Chondrocyte (in vitro differentiated cells): ENCODE measurements around the gene DPYSL5. TPM values are rescaled to one million over a fixed set of nuclear protein-coding genes. Genes with fewer than 3 reads are reported as not detected.

Experiments
- DNase-seq: peaks from one replicate; pipeline ENCODE4 v3.0.0; 2021; ENCODE audit warnings: mixed read lengths, low spot score
- H3K27ac Mint-ChIP-seq: one replicate; pipeline ENCODE4 v1.8.0; 2021; ENCODE audit warnings: mild to moderate bottlenecking, moderate library complexity, mixed read lengths; ENCODE audit not compliant: unreplicated experiment
- H3K27me3 Mint-ChIP-seq: 2 replicates; pipeline ENCODE4 v1.8.0; 2021; ENCODE audit warnings: low read depth, mixed read lengths
- H3K36me3 Mint-ChIP-seq: 2 replicates; pipeline ENCODE4 v1.8.0; 2021; ENCODE audit warnings: low read depth, mixed read lengths
- H3K4me1 Mint-ChIP-seq: 2 replicates; pipeline ENCODE4 v1.8.0; 2021; ENCODE audit warnings: low read depth, mild to moderate bottlenecking, mixed read lengths
- H3K4me3 Mint-ChIP-seq: one replicate; pipeline ENCODE4 v1.8.0; 2021; ENCODE audit warnings: mild to moderate bottlenecking, moderate library complexity, mixed read lengths; ENCODE audit not compliant: unreplicated experiment
- H3K9me3 Mint-ChIP-seq: 2 replicates; pipeline ENCODE4 v1.8.0; 2021; ENCODE audit warnings: low read depth, mixed read lengths
- total RNA-seq: library from RNA; stranded (reverse); gene quantifications from 3 replicates; pipeline ENCODE4 v1.2.1, GENCODE V29; 2021
- TF ChIP-seq, protein P1 (sequence below): fragments of 200-600 bp; sonication (generic); IDR thresholded peaks from 2 replicates; pipeline ENCODE4 v1.5.0; 2021; ENCODE audit warnings: antibody characterized with exemption, mild to moderate bottlenecking, moderate library complexity

The DPYSL5 gene
- total RNA-seq, 1 donor from 2014 or later: 0.25 TPM

DNA sequence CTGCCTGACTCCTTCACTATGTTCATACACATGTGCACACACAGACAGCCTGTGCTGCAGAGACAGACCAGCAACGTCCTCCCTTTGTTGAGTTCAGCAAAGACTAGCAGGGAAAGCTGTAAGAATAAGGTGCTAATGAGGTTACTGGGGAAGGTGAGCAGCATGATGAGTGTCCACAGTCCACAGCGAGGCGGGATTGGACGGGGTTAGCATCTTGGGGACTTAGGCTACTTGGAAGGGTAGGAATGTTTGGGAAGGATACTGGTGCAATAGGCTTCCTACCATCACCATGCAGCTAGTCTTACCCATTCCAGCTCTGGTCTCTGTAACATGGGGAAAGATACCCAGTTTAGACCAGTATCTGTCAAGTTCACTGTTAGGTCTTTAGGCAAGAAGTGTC, 41.9 kb downstream of the DPYSL5 start:
- no peaks in the 10 kb centered on the region for H3K4me1 Mint-ChIP-seq
- H3K9me3 Mint-ChIP-seq: peaks cover 2% of the 10 kb centered on the region
- peaks cover 11% of the 10 kb centered on the region for H3K27me3 Mint-ChIP-seq
- no peak for DNase-seq
- no peak overlapping the region for H3K27ac Mint-ChIP-seq
- TF ChIP-seq, protein P1, sequence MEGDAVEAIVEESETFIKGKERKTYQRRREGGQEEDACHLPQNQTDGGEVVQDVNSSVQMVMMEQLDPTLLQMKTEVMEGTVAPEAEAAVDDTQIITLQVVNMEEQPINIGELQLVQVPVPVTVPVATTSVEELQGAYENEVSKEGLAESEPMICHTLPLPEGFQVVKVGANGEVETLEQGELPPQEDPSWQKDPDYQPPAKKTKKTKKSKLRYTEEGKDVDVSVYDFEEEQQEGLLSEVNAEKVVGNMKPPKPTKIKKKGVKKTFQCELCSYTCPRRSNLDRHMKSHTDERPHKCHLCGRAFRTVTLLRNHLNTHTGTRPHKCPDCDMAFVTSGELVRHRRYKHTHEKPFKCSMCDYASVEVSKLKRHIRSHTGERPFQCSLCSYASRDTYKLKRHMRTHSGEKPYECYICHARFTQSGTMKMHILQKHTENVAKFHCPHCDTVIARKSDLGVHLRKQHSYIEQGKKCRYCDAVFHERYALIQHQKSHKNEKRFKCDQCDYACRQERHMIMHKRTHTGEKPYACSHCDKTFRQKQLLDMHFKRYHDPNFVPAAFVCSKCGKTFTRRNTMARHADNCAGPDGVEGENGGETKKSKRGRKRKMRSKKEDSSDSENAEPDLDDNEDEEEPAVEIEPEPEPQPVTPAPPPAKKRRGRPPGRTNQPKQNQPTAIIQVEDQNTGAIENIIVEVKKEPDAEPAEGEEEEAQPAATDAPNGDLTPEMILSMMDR: no peak
- H3K4me3 Mint-ChIP-seq: no peak overlapping the region
- peaks cover 3% of the 10 kb centered on the region for H3K36me3 Mint-ChIP-seq

DNA sequence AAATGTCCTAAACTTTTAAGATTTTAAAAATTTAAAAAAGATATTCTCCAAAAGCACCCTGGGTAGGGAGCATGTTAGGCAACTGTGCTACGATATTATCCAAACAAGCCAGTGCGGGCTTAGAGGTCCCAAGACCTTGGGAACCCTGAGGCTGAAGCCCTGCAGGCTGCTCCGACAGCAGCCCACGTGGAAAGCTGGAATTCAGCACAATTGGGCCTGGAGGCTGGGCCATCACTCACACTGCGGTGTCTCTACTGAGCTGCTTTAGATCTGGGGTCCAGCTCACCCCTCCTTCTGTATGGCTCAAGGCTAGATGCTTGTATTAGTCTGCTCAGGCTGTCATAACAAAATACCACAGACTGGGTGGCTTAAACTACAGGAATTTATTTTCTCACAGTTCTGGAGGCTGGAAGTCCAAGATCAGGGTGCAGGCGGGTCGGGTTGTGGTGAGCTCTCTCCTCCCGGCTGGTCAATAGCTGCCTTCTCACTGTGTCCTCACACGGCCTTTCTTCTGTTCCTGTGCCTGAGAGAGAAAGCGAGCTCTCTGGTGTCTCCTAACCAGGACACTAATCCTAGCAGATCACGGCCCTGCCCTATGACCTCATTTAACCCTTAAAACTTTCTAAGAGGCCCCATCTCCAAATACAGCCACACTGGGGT, 42.5 kb downstream of the DPYSL5 start:
- peaks cover 8% of the 10 kb centered on the region for H3K9me3 Mint-ChIP-seq
- TF ChIP-seq, protein P1: no peak
- DNase-seq: no peak
- H3K4me1 Mint-ChIP-seq: no peaks in the 10 kb centered on the region
- H3K36me3 Mint-ChIP-seq: peaks cover 4% of the 10 kb centered on the region
- no peak overlapping the region for H3K4me3 Mint-ChIP-seq
- H3K27me3 Mint-ChIP-seq: peaks cover 11% of the 10 kb centered on the region
- H3K27ac Mint-ChIP-seq: no peak overlapping the region

DNA sequence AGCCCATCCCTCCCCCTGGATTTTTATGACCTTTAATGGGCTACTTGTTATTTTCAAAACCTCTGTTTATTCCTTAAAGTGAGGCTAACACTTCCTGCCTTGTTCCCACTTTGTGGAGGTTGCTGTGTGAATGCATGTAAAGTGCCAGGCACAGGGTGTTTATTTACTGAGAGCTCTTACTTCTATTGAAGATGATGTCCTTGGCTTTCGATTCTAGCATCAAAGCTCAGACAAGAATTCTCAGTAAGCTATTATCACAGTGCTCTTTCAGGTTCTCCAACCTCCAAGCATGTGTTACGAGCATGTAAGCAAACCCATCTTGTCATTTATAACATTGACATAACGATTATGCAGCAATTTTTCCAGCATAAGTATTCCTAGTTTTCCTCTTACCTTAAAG, 44.2 kb downstream of the DPYSL5 start:
- no peak for DNase-seq
- TF ChIP-seq, protein P1: no peak
- no peak overlapping the region for H3K27ac Mint-ChIP-seq
- H3K4me3 Mint-ChIP-seq: no peak overlapping the region
- H3K4me1 Mint-ChIP-seq: no peaks in the 10 kb centered on the region
- H3K36me3 Mint-ChIP-seq: peaks cover 7% of the 10 kb centered on the region
- H3K27me3 Mint-ChIP-seq: peaks cover 18% of the 10 kb centered on the region
- H3K9me3 Mint-ChIP-seq: peaks cover 9% of the 10 kb centered on the region

DNA sequence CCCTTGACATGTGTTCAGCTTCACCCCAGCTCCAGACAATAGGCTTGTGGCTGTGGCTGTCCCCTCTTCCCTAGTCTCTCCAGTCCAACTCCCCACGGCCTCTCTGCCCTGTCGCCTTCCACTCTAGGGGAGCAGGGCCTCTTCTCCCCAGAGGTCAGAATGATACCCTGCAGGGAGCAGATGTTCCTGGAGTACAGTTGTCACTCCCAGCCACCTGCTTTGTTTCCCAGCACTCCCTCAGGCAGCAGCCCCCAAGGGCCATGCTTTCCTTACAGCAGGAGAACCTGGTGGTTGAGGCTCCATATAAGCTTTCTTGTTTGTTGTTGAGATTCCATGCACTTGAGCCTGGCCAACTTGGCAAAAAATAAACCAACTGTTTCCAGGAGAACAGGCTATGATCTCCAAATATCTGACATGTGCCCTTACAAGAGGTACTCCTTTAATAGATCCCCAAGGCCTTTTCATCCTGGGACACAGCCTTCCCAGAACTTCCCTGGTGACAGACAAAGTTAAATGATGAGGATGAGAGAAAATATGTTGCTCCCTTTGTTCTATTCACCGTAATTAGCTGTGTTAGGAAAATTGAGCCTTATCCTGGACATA, 45.1 kb downstream of the DPYSL5 start:
- Mint-ChIP-seq H3K4me1 (no peaks in the 10 kb centered on the region), H3K27ac (no peak overlapping the region), H3K9me3 (peaks cover 17% of the 10 kb centered on the region), H3K36me3 (peaks cover 7% of the 10 kb centered on the region), H3K27me3 (peaks cover 23% of the 10 kb centered on the region), H3K4me3 (no peak overlapping the region)
- TF ChIP-seq, protein P1: no peak
- no peak for DNase-seq

DNA sequence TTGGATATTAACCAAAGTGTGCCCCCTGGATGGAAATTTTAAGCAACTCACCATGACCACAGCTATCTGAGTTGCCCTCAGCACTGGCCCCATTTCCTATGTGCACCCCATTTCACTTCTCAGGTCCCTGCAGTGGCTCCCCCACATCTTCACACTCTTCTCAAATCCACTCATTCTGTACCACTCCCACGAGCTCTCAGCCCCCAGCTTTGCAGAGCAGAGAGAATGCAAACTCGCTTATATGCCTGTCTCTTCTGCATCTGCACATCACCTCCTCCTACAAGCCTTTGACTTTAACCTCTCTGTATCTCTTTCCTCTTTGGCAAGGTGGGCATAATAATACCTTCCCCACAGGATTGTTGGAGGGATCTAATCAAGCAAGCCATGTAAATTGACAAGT, 46.2 kb downstream of the DPYSL5 start:
- DNase-seq: no peak
- Mint-ChIP-seq H3K4me3 (no peak overlapping the region), H3K4me1 (no peaks in the 10 kb centered on the region), H3K27me3 (peaks cover 20% of the 10 kb centered on the region), H3K9me3 (peaks cover 17% of the 10 kb centered on the region), H3K36me3 (peaks cover 7% of the 10 kb centered on the region), H3K27ac (no peak overlapping the region)
- TF ChIP-seq, protein P1: no peak
